Liver (tissue), 9 donors: ENCODE measurements around the gene TP63. TPM values are rescaled to one million over a fixed set of nuclear protein-coding genes. Genes with fewer than 3 reads are reported as not detected.

Experiments
- DNase-seq: peaks from one replicate; pipeline ENCODE4 v3.0.0-alpha.2; 2017; ENCODE audit warnings: low spot score
- H3K27ac ChIP-seq, 2 donors: one replicate each; pipeline ENCODE4 v1.7.0; 2013; ENCODE audit warnings: inconsistent platforms in 2 of 2, low read length in 2 of 2, control low read depth in 1 of 2, low read depth in 1 of 2, mild to moderate bottlenecking in 1 of 2
- H3K27me3 ChIP-seq, 4 donors: one replicate each; pipeline versions ENCODE4 v1.6.1 to v1.7.0; 2013; ENCODE audit warnings: low read length in 3 of 4, inconsistent platforms in 1 of 4, mild to moderate bottlenecking in 1 of 4, moderate library complexity in 1 of 4; ENCODE audit not compliant: control insufficient read depth in 4 of 4, insufficient read depth in 4 of 4
- H3K36me3 ChIP-seq, 4 donors: one replicate each; pipeline versions ENCODE4 v1.6.1 to v1.7.0; 2013; ENCODE audit warnings: low read length in 3 of 4, mild to moderate bottlenecking in 3 of 4, low read depth in 1 of 4, moderate library complexity in 1 of 4; ENCODE audit not compliant: control insufficient read depth in 4 of 4, insufficient read depth in 3 of 4
- H3K4me1 ChIP-seq, 4 donors: one replicate each; pipeline versions ENCODE4 v1.6.1 to v1.7.0; 2013; ENCODE audit warnings: low read length in 3 of 4, mild to moderate bottlenecking in 3 of 4, moderate library complexity in 1 of 4; ENCODE audit not compliant: control insufficient read depth in 4 of 4, insufficient read depth in 4 of 4
- H3K4me3 ChIP-seq, 3 donors: one replicate each; pipeline versions ENCODE4 v1.6.1 to v1.7.0; 2013; ENCODE audit warnings: low read length in 3 of 3, control low read depth in 1 of 3, low read depth in 1 of 3, mild to moderate bottlenecking in 1 of 3
- H3K9ac ChIP-seq, 2 donors: one replicate each; pipeline ENCODE4 v1.7.0; 2013; ENCODE audit warnings: low read length in 2 of 2, mild to moderate bottlenecking in 2 of 2, moderate library complexity in 2 of 2, control low read depth in 1 of 2, low read depth in 1 of 2
- H3K9me3 ChIP-seq, 4 donors: one replicate each; pipeline versions ENCODE4 v1.6.1 to v1.7.0; 2013; ENCODE audit warnings: low read length in 3 of 4; ENCODE audit not compliant: control insufficient read depth in 4 of 4
- ATF3 ChIP-seq: IDR thresholded peaks from 2 replicates; pipeline ENCODE4 v1.6.1; 2016; ENCODE audit warnings: antibody characterized with exemption
- CTCF ChIP-seq: fragments of 150-350 bp; IDR thresholded peaks from 2 replicates; pipeline ENCODE4 v1.5.1; 2017; ENCODE audit warnings: improper control_type of control experiment, low read depth, low read length; ENCODE audit not compliant: missing input control
- EGR1 ChIP-seq, 2 donors: IDR thresholded peaks; 2 replicates each; pipeline ENCODE4 v1.6.1; 2016 to 2018; ENCODE audit warnings: antibody characterized with exemption in 2 of 2, low read depth in 2 of 2
- FOXA1 ChIP-seq: IDR thresholded peaks from 2 replicates; pipeline ENCODE4 v1.6.1; 2016; ENCODE audit warnings: antibody characterized with exemption
- FOXA2 ChIP-seq: IDR thresholded peaks from 2 replicates; pipeline ENCODE4 v1.6.1; 2016; ENCODE audit warnings: antibody characterized with exemption
- GABPA ChIP-seq, 2 donors: IDR thresholded peaks in 1 of 2; conservative IDR thresholded peaks in 1 of 2; 2 replicates each; pipeline ENCODE4 v1.6.1; 2016; ENCODE audit warnings: antibody characterized with exemption in 2 of 2, mild to moderate bottlenecking in 1 of 2, moderate library complexity in 1 of 2
- HNF4G ChIP-seq: IDR thresholded peaks from 2 replicates; pipeline ENCODE4 v1.6.1; 2016; ENCODE audit warnings: antibody characterized with exemption
- JUND ChIP-seq, 2 donors: IDR thresholded peaks; 2 replicates each; pipeline ENCODE4 v1.6.1; 2016; ENCODE audit warnings: antibody characterized with exemption in 2 of 2
- MAX ChIP-seq: IDR thresholded peaks from 2 replicates; pipeline ENCODE4 v1.6.1; 2016; ENCODE audit warnings: antibody characterized with exemption
- NR2F2 ChIP-seq: IDR thresholded peaks from 2 replicates; pipeline ENCODE4 v1.6.1; 2016; ENCODE audit warnings: antibody characterized with exemption
- RAD21 ChIP-seq, 2 donors: IDR thresholded peaks; 2 replicates each; pipeline ENCODE4 v1.6.1; 2016; ENCODE audit warnings: antibody characterized with exemption in 2 of 2, mild to moderate bottlenecking in 2 of 2
- REST ChIP-seq: IDR thresholded peaks from 2 replicates; pipeline ENCODE4 v1.6.1; 2016; ENCODE audit warnings: antibody characterized with exemption, mild to moderate bottlenecking
- RXRA ChIP-seq, 2 donors: IDR thresholded peaks; 2 replicates each; pipeline ENCODE4 v1.6.1; 2017 to 2018; ENCODE audit warnings: antibody characterized with exemption in 2 of 2, mild to moderate bottlenecking in 1 of 2
- SP1 ChIP-seq: IDR thresholded peaks from 2 replicates; pipeline ENCODE4 v1.6.1; 2018; ENCODE audit warnings: antibody characterized with exemption, mild to moderate bottlenecking
- TAF1 ChIP-seq: conservative IDR thresholded peaks from 2 replicates; pipeline ENCODE4 v1.6.1; 2016; ENCODE audit warnings: antibody characterized with exemption, mild to moderate bottlenecking
- YY1 ChIP-seq: IDR thresholded peaks from 2 replicates; pipeline ENCODE4 v1.6.1; 2016; ENCODE audit warnings: antibody characterized with exemption, mild to moderate bottlenecking
- ZBTB33 ChIP-seq: IDR thresholded peaks from 2 replicates; pipeline ENCODE4 v1.6.1; 2016; ENCODE audit warnings: antibody characterized with exemption
- WGBS: extraction: QIAGEN DNeasy Blood & Tissue Kit; methylation state at CpG from one replicate; pipeline ENCODE4 v1.1.7; 2013; 5-methylcytosine and 5-hydroxymethylcytosine counted together
- polyA plus RNA-seq, 2 donors: library from polyadenylated mRNA; stranded (reverse) in 1 of 2; unstranded in 1 of 2; fragments of 200-250 nt in 1 of 2; fragments of >200 nt in 1 of 2; fragmentation: Nextera tagmentation in 1 of 2; extraction: Ambion mirVana in 1 of 2; gene quantifications; one replicate each; pipeline versions ENCODE4 v1.2.1 to v1.2.3, GENCODE V29; 2013 to 2015
- total RNA-seq, 2 donors: library from RNA; depleted of rRNA; stranded (reverse); fragments of >200 nt; gene quantifications; one replicate each; pipeline ENCODE4 v1.2.3, GENCODE V29; 2014
- donor health status: healthy.
- donor health status: healthy.
- donor health status: healthy.
- donor health status: healthy.
- donor health status: healthy.

Gene TP63
- total and polyA plus RNA-seq, 4 donors = under 0.01 to 0.08 (median 0.05) TPM; not detected in 1

- WGBS = 96% methylated on average over 2 of the region's 2 CpGs
- Histone ChIP-seq H3K4me3 (no peak overlapping the region), H3K9me3 (no peaks in the 10 kb centered on the region), H3K36me3 (no peaks in the 10 kb centered on the region), H3K27ac (no peak overlapping the region), H3K9ac (no peak overlapping the region), H3K27me3 (no peaks in the 10 kb centered on the region), H3K4me1 (peaks cover 0 to 9% (median 5%) of the 10 kb centered on the region in 4 donors)
- DNase-seq = no peak
- no peak for TF ChIP-seq REST
- no peak for TF ChIP-seq GABPA (IDR thresholded peaks at IDR 0.05 in 1 of 2, conservative IDR thresholded peaks at IDR 0.05 in 1 of 2)
- no peak for TF ChIP-seq MAX
- no peak for TF ChIP-seq EGR1 (IDR thresholded peaks at IDR 0.05; ENCODE audit: low read depth in 2 of 2)
- TF ChIP-seq NR2F2 = no peak
- no peak for TF ChIP-seq FOXA2
- no peak for TF ChIP-seq FOXA1
- no peak for TF ChIP-seq JUND (IDR thresholded peaks at IDR 0.05)
- TF ChIP-seq YY1 = no peak
- TF ChIP-seq RXRA (IDR thresholded peaks at IDR 0.05) = no peak
- TF ChIP-seq HNF4G = no peak
- no peak for TF ChIP-seq CTCF
- no peak for TF ChIP-seq ATF3
- no peak for TF ChIP-seq TAF1
Observed at GRCh38 chr3:189695400-189695799, 64.2 kb downstream of the TP63 start.

GRCh38 chr3:189698811-189699210, 67.6 kb downstream of the TP63 start:
- no peak overlapping the region for H3K4me3 ChIP-seq
- WGBS = 67% methylated on average over 2 of the region's 2 CpGs
- H3K9me3 ChIP-seq = no peaks in the 10 kb centered on the region
- H3K9ac ChIP-seq = no peak overlapping the region
- H3K36me3 ChIP-seq = no peaks in the 10 kb centered on the region
- H3K27ac ChIP-seq = no peak overlapping the region
- DNase-seq = no peak
- H3K27me3 ChIP-seq = no peaks in the 10 kb centered on the region
- H3K4me1 ChIP-seq = no peaks in the 10 kb centered on the region
- no peak for TF ChIP-seq ZBTB33
- no peak for TF ChIP-seq GABPA (IDR thresholded peaks at IDR 0.05 in 1 of 2, conservative IDR thresholded peaks at IDR 0.05 in 1 of 2)
- TF ChIP-seq FOXA2 = no peak
- no peak for TF ChIP-seq MAX
- TF ChIP-seq HNF4G = no peak
- no peak for TF ChIP-seq SP1
- no peak for TF ChIP-seq FOXA1
- TF ChIP-seq TAF1 = no peak
- TF ChIP-seq RAD21 (IDR thresholded peaks at IDR 0.05) = no peak
- TF ChIP-seq EGR1 (IDR thresholded peaks at IDR 0.05; ENCODE audit: low read depth in 2 of 2) = no peak
- no peak for TF ChIP-seq CTCF
- TF ChIP-seq YY1 = no peak
- TF ChIP-seq JUND (IDR thresholded peaks at IDR 0.05) = no peak
- no peak for TF ChIP-seq RXRA (IDR thresholded peaks at IDR 0.05)
- TF ChIP-seq ATF3 = no peak
- TF ChIP-seq NR2F2 = no peak
